A673 (cell line): ENCODE data around the gene GAB2.

Experiments
- CTCF ChIP-seq: fragments of 300-800, 200-600 bp; sonication (generic); conservative IDR thresholded peaks from 2 replicates; pipeline ENCODE4 v1.5.1; 2017; ENCODE audit warnings: low read depth, mild to moderate bottlenecking, antibody characterized with exemption, low read length, moderate library complexity, mixed read lengths
- EZH2 ChIP-seq: fragments of 200-600 bp; sonication (generic); IDR thresholded peaks from 2 replicates; pipeline ENCODE4 v1.6.1; 2017; ENCODE audit warnings: borderline replicate concordance, low read depth, mild to moderate bottlenecking, mixed read lengths, antibody characterized with exemption, low read length; ENCODE audit not compliant: poor library complexity, severe bottlenecking

- TF ChIP-seq EZH2 (no peak), CTCF (no peak)
Measured at GRCh38 chr11:78355309-78355705, 62.3 kb downstream of the GAB2 start.
